Mucosa of descending colon (tissue), 3 donors: Measurements from ENCODE around the gene PIF1. TPM values are rescaled to one million over a fixed set of nuclear protein-coding genes. Genes with fewer than 3 reads are reported as not detected.
A peak's percentile ranks its signal among the peaks of the same experiment; 100 is the strongest.

Experiments used
- ATAC-seq: fragments of 200-7000 bp; cut with Tn5 transposase; one replicate; pipeline ENCODE4 v1.9.1; 2020; ENCODE audit warnings: mild to moderate bottlenecking, moderate library complexity
- DNase-seq, 3 donors: peaks; one replicate each; pipeline ENCODE4 v3.0.0-alpha.2; 2020
- H3K36me3 ChIP-seq: fragments of 200-600 bp; one replicate; pipeline ENCODE4 v1.8.0; 2021; ENCODE audit warnings: low read depth, mild to moderate bottlenecking
- H3K4me1 ChIP-seq: fragments of 200-600 bp; one replicate; pipeline ENCODE4 v1.8.0; 2021; ENCODE audit warnings: low read depth, mild to moderate bottlenecking
- H3K4me3 ChIP-seq: fragments of 200-600 bp; one replicate; pipeline ENCODE4 v1.8.0; 2021; ENCODE audit warnings: mild to moderate bottlenecking
- H3K9me3 ChIP-seq: fragments of 200-600 bp; one replicate; pipeline ENCODE4 v1.8.0; 2021; ENCODE audit warnings: mild to moderate bottlenecking
- CTCF ChIP-seq: fragments of 200-600 bp; IDR thresholded peaks from one replicate; pipeline ENCODE4 v1.8.0; 2022; ENCODE audit warnings: antibody characterized with exemption, mild to moderate bottlenecking
- intact Hi-C, 2 donors: fragments of 100-400 bp; cut with DNase I in 1 of 2; cut with micrococcal nuclease in 1 of 2; formaldehyde crosslinking; loops; one replicate each; pipeline versions ENCODE4 v1.11.0 to v1.11.1; 2022; cut with DNase I, micrococcal nuclease
- total RNA-seq, 3 donors: library from RNA; stranded (reverse); fragmentation: NEBNext Ultra II Directional in 2 of 3; extraction: Animal tissue kit (Norgen Biotek cat#: 25700) in 2 of 3; gene quantifications; one replicate each; pipeline versions ENCODE4 v1.2.1 to v1.2.4, GENCODE V29; 2021 to 2023
- donor health status: DM: no; HTN: no; CAD: no; lungs with moderate emphysema.
- donor health status: DM: no; HTN: no; CAD: no.
- donor health status: DM: no; HTN: yes; CAD: no.

PIF1 gene
- total RNA-seq, 3 donors from 2014 or later = 2.6 to 10.4 (median 5.0) TPM

- intact Hi-C loops = no loop called here
- TF ChIP-seq CTCF = no peak
- Histone ChIP-seq H3K36me3 (no peaks in the 10 kb centered on the region), H3K4me3 (peak overlapping the region; percentile 46), H3K4me1 (peaks cover 6% of the 10 kb centered on the region), H3K9me3 (no peaks in the 10 kb centered on the region)
- ATAC-seq (no peak), DNase-seq (peak in 1 of 3 donors; percentile 35)
These were observed 16.9 kb upstream of the PIF1 start for GRCh38 chr15:64842096-64842939.

GRCh38 chr15:64841344-64842095, 16.1 kb upstream of the PIF1 start, which contains the start of gene PLEKHO2:
Gene PLEKHO2 (plus strand): TSS chr15:64841915. CDS start chr15:64842017, 102 bp downstream.
- ATAC-seq (peak; percentile 88), DNase-seq (peak; percentile 89 to 98 (median 93))
- no peaks in the 10 kb centered on the region for H3K36me3 ChIP-seq
- intact Hi-C loops = no loop called here
- H3K4me3 ChIP-seq = peak within 1 kb of the TSS; percentile 46
- H3K4me1 ChIP-seq = peaks cover 6% of the 10 kb centered on the region
- H3K9me3 ChIP-seq = no peaks in the 10 kb centered on the region
- no peak for TF ChIP-seq CTCF

GRCh38 chr15:64841060-64841343, 15.6 kb upstream of the PIF1 start:
- Histone ChIP-seq H3K4me1 (peaks cover 5% of the 10 kb centered on the region), H3K4me3 (peak overlapping the region; percentile 46), H3K9me3 (no peaks in the 10 kb centered on the region), H3K36me3 (no peaks in the 10 kb centered on the region)
- intact Hi-C loops = no loop called here
- DNase-seq (no peak), ATAC-seq (no peak)
- TF ChIP-seq CTCF = no peak

GRCh38 chr15:64837502-64837901, 12.1 kb upstream of the PIF1 start:
- peaks cover 12% of the 10 kb centered on the region for H3K4me1 ChIP-seq
- ATAC-seq = no peak
- H3K4me3 ChIP-seq = no peak overlapping the region
- no peaks in the 10 kb centered on the region for H3K36me3 ChIP-seq
- peak in 1 of 3 donors; percentile 29 for DNase-seq
- no peaks in the 10 kb centered on the region for H3K9me3 ChIP-seq
- intact Hi-C loops = no loop called here
- TF ChIP-seq CTCF = no peak

- H3K36me3 ChIP-seq = no peaks in the 10 kb centered on the region
- H3K9me3 ChIP-seq = no peaks in the 10 kb centered on the region
- H3K4me1 ChIP-seq = peaks cover 12% of the 10 kb centered on the region
- ATAC-seq = peak; percentile 23
- no peak overlapping the region for H3K4me3 ChIP-seq
- TF ChIP-seq CTCF = no peak
- peak in 1 of 3 donors; percentile 22 for DNase-seq
- intact Hi-C loops = no loop called here
These were observed 10.6 kb upstream of the PIF1 start for GRCh38 chr15:64836023-64836536.
